ENCODE measurements around the gene CIRBP. TPM values are rescaled to one million over a fixed set of nuclear protein-coding genes. Genes with fewer than 3 reads are reported as not detected.
A peak's percentile ranks its signal among the peaks of the same experiment; 100 is the strongest.

CIRBP gene
- total and polyA plus RNA-seq, 2 of the 13 experiments (the other 11 are each of a cell fraction or from before 2014, with no cell fraction given): 133 to 140 TPM

DNA sequence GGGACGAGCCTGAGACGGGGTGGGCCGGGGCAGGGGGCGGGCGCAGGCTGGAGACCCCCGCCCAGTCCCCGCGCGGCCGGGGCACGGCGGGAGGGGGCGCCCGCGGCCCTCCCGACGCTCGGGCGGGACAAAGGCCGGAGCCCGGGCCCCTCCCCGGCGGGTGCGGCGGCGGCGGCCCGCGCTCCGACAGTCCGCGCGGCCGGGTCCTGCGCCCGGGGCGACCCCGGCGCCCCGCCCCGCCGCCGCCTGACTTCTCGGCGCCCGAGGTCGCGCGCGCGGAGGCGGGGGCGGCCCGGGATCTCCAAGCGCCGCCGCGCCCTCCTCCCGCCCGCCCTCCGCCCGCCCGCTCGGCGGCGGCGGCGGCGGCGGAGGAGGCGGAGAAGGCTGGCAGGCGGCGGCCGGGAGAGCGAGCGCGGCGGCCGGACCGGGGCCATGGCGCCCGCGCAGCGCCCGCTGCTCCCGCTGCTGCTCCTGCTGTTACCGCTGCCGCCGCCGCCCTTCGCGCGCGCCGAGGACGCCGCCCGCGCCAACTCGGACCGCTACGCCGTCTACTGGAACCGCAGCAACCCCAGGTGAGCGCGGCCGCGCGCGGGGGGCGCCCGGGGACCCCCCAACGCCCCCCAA lies 16.7 kb downstream of the CIRBP start, which contains the start of gene EFNA2:
Gene EFNA2 (plus strand): TSS at position 137 of the 624 bp plus-strand sequence. CDS start 296 bp downstream, at position 433.
- ATAC-seq (no peak), FAIRE-seq (no peak), DNase-seq (ENCODE audit: low spot score) (no peak)
- Histone ChIP-seq H3K4me3 (replicated peaks in 1 of 3; ENCODE audit: insufficient read depth in 1 of 3, low read depth in 2 of 3, low read length in 3 of 3) (peak within 1 kb of the TSS; percentile 75 to 89 (median 82)), H3K9me3 (ENCODE audit: low read length) (no peaks in the 10 kb centered on the region), H3K27ac (ENCODE audit: extremely low read length, insufficient read depth, low read length) (peak within 1 kb of the TSS; percentile 75), H3K27me3 (ENCODE audit: control insufficient read depth in 1 of 2, insufficient read depth in 2 of 2, low read length in 2 of 2) (no peaks in the 10 kb centered on the region; a peak in 1 of 5 replicates), H3K79me2 (ENCODE audit: insufficient read depth, low read length) (peaks cover 41% of the 10 kb centered on the region), H3K9ac (ENCODE audit: insufficient read depth, low read depth, low read length) (peak within 1 kb of the TSS; percentile 71), H4K20me1 (ENCODE audit: insufficient read depth, low read length) (no peaks in the 10 kb centered on the region), H3K4me1 (ENCODE audit: insufficient read depth, low read length) (peaks cover 67% of the 10 kb centered on the region), H3K36me3 (replicated peaks in 1 of 2; ENCODE audit: control insufficient read depth in 1 of 2, insufficient read depth in 2 of 2, low read length in 2 of 2) (peaks cover 0 to 3% of the 10 kb centered on the region in 2 experiments; a peak in 1 of 5 replicates), H2AFZ (ENCODE audit: low read length) (no peak within 1 kb of the TSS), H3K4me2 (ENCODE audit: low read depth, low read length) (peak within 1 kb of the TSS; percentile 89)
- in situ Hi-C loops (cut with HindIII; ENCODE audit: extremely low pct_ligation_motif_present, low pct_unique_long_range_greater_than_20kb): no loop called here
- ChIA-PET CTCF (ENCODE audit: low intra/inter-chr PET ratio, low total read pairs) (no interaction called here), POLR2A (interaction anchor here (1.3 to 3.5 kb wide), 5 partner anchors 16 to 117 kb away, joined by 3 to 61 read pairs (median 8); partner anchors contain the start of gene CIRBP)
- BruUV-seq (replicated peaks): no TSS peak
- intact Hi-C loops (cut with micrococcal nuclease; ENCODE audit: unreplicated experiment): no loop called here
- 0 out of 2 replicates have a peak, but pooled peaks have one; percentile 8 for TF ChIP-seq YEATS4 (CRISPR knock-in tag; IDR thresholded peaks at IDR 0.05; ENCODE audit: borderline replicate concordance)
- TF ChIP-seq SIN3A (IDR thresholded peaks at IDR 0.05; ENCODE audit: borderline replicate concordance, low read depth, low read length): no peak; the same call in 1 of the 2 replicates
- TF ChIP-seq, protein P1, sequence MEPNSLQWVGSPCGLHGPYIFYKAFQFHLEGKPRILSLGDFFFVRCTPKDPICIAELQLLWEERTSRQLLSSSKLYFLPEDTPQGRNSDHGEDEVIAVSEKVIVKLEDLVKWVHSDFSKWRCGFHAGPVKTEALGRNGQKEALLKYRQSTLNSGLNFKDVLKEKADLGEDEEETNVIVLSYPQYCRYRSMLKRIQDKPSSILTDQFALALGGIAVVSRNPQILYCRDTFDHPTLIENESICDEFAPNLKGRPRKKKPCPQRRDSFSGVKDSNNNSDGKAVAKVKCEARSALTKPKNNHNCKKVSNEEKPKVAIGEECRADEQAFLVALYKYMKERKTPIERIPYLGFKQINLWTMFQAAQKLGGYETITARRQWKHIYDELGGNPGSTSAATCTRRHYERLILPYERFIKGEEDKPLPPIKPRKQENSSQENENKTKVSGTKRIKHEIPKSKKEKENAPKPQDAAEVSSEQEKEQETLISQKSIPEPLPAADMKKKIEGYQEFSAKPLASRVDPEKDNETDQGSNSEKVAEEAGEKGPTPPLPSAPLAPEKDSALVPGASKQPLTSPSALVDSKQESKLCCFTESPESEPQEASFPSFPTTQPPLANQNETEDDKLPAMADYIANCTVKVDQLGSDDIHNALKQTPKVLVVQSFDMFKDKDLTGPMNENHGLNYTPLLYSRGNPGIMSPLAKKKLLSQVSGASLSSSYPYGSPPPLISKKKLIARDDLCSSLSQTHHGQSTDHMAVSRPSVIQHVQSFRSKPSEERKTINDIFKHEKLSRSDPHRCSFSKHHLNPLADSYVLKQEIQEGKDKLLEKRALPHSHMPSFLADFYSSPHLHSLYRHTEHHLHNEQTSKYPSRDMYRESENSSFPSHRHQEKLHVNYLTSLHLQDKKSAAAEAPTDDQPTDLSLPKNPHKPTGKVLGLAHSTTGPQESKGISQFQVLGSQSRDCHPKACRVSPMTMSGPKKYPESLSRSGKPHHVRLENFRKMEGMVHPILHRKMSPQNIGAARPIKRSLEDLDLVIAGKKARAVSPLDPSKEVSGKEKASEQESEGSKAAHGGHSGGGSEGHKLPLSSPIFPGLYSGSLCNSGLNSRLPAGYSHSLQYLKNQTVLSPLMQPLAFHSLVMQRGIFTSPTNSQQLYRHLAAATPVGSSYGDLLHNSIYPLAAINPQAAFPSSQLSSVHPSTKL (CRISPR knock-in tag; IDR thresholded peaks at IDR 0.05): no peak
- TF ChIP-seq U2AF1 (optimal IDR thresholded peaks at IDR 0.05; ENCODE audit: low read depth, low read length): no peak
- WGBS (ENCODE audit: low lambda C conversion rate): no CpG with 5 or more reads among the region's 113 CpGs

Data from HepG2 (cell line).